AG09319 (cell line): ENCODE results near the gene PSMC3.

Experiments
- DNase-seq: peaks from one replicate; pipeline ENCODE4 v3.0.0-alpha.2; 2010; ENCODE audit warnings: low read depth; ENCODE audit errors: extremely low read depth
- TF ChIP-seq, protein P1 (sequence below): IDR thresholded peaks from 2 replicates; pipeline ENCODE4 v1.5.1; 2011; ENCODE audit warnings: low read depth, mild to moderate bottlenecking, inconsistent platforms, low read length, moderate library complexity

PSMC3 gene

DNA sequence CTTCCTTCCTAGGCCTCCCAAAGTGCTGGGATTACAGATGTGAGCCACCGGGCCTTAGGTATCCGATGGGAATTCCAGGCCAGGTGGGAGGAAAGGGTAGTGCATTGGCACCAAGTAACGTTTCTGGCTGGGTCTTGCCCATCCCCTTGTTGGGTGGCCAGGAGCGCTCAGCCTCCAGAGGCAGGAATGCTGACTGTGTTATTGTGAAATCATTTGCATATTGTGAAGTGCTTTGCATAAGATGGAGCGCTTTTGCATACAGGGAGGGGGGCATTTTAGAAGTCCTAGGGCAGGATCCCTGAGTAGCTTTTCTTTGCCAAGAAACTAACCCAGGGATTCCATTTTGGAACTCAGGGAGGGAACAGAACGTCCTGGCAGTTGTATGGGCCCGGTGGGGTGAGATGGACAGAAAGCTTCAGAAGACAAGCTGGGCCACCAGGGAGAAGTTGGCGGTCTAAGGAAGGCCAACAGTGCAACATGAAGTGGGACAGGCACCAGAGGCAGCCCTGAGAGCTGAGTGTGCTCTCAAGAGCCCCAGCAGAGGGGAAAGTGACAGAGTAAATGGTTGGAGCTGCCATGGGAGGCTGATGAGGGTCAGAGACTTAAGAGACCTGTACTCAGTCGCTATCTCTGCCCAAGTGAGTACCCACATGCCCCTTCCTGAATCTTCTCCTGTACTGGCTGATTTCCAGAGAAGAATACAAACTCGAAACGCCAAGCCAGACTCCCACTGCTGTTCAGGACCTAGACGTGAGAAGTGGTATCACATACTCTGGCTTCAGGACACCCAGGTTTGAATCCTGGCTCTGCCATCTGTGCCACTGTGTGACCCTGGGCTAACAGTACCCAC lies 19.1 kb downstream of the PSMC3 start:
- no peak for DNase-seq
- TF ChIP-seq, protein P1, sequence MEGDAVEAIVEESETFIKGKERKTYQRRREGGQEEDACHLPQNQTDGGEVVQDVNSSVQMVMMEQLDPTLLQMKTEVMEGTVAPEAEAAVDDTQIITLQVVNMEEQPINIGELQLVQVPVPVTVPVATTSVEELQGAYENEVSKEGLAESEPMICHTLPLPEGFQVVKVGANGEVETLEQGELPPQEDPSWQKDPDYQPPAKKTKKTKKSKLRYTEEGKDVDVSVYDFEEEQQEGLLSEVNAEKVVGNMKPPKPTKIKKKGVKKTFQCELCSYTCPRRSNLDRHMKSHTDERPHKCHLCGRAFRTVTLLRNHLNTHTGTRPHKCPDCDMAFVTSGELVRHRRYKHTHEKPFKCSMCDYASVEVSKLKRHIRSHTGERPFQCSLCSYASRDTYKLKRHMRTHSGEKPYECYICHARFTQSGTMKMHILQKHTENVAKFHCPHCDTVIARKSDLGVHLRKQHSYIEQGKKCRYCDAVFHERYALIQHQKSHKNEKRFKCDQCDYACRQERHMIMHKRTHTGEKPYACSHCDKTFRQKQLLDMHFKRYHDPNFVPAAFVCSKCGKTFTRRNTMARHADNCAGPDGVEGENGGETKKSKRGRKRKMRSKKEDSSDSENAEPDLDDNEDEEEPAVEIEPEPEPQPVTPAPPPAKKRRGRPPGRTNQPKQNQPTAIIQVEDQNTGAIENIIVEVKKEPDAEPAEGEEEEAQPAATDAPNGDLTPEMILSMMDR, result 0 out of 2 replicates have a peak, but pooled peaks have one; percentile 1

GRCh38 chr11:47403571-47403970 lies 22.7 kb downstream of the PSMC3 start:
- DNase-seq, result no peak
- TF ChIP-seq, protein P1, result no peak

- TF ChIP-seq, protein P1, result no peak
- DNase-seq, result no peak
Measured at GRCh38 chr11:47403135-47403534, 23.1 kb downstream of the PSMC3 start.

- TF ChIP-seq, protein P1, result no peak
- no peak for DNase-seq
Measured at GRCh38 chr11:47400768-47401279, 25.4 kb downstream of the PSMC3 start.

GRCh38 chr11:47399860-47400767 lies 26.1 kb downstream of the PSMC3 start:
- TF ChIP-seq, protein P1, result no peak
- DNase-seq, result no peak

GRCh38 chr11:47398551-47398950 lies 27.7 kb downstream of the PSMC3 start:
- no peak for DNase-seq
- TF ChIP-seq, protein P1, result no peak

- no peak for DNase-seq
- TF ChIP-seq, protein P1, result no peak
Measured at GRCh38 chr11:47398011-47398410, 28.2 kb downstream of the PSMC3 start.
